Body of pancreas (tissue), 4 donors: ENCODE measurements around the gene AURKA.

Experiments
- CTCF ChIP-seq, 7 experiments: fragments of 450-650 bp in 4 of 7; fragments of 200-600 bp in 3 of 7; sonication (generic) in 3 of 7; IDR thresholded peaks; one replicate each; pipeline ENCODE4 v1.5.1; 2016 to 2019; ENCODE audit warnings: antibody characterized with exemption in 7 of 7
- POLR2A ChIP-seq, 3 donors: fragments of 450-650 bp; IDR thresholded peaks; one replicate each; pipeline ENCODE4 v1.6.1; 2016; ENCODE audit warnings: antibody characterized with exemption in 3 of 3, mild to moderate bottlenecking in 2 of 3

- TF ChIP-seq CTCF (IDR thresholded peaks at IDR 0.05) = no peak
- no peak for TF ChIP-seq POLR2A (IDR thresholded peaks at IDR 0.05)
These were observed 35.8 kb upstream of the AURKA start for GRCh38 chr20:56427797-56428196.
